Gastrocnemius medialis (tissue), 4 donors: ENCODE data around the gene GPM6B. TPM values are rescaled to one million over a fixed set of nuclear protein-coding genes. Genes with fewer than 3 reads are reported as not detected.

ENCODE experiments used
- ATAC-seq, 2 donors: fragments of 150-250 bp; one replicate each; pipeline ENCODE4 v1.9.1; 2016
- DNase-seq, 2 donors: peaks; one replicate each; pipeline ENCODE4 v3.0.0-alpha.2; 2019
- H3K27ac ChIP-seq, 4 donors: fragments of 200-600 bp; sonication (generic); 1 replicate in 1 of 4; 2 replicates in 3 of 4; pipeline ENCODE4 v1.5.1; 2016 to 2018; ENCODE audit warnings: mild to moderate bottlenecking in 2 of 4, moderate library complexity in 1 of 4
- H3K27me3 ChIP-seq, 3 donors: fragments of 200-600 bp; sonication (generic) in 2 of 3; 1 replicate in 1 of 3; 2 replicates in 2 of 3; pipeline versions ENCODE4 v1.5.1 to v1.6.0; 2016 to 2019; ENCODE audit warnings: mild to moderate bottlenecking in 1 of 3, moderate library complexity in 1 of 3
- H3K36me3 ChIP-seq, 2 donors: fragments of 200-600 bp; sonication (generic) in 1 of 2; one replicate each; pipeline ENCODE4 v1.5.1; 2017 to 2018
- H3K4me1 ChIP-seq, 2 donors: fragments of 200-600 bp; sonication (generic) in 1 of 2; one replicate each; pipeline ENCODE4 v1.5.1; 2016 to 2017; ENCODE audit warnings: mild to moderate bottlenecking in 2 of 2
- H3K4me3 ChIP-seq, 4 donors: fragments of 200-600 bp; sonication (generic) in 3 of 4; 1 replicate in 1 of 4; 2 replicates in 3 of 4; pipeline ENCODE4 v1.5.1; 2016 to 2019; ENCODE audit warnings: mild to moderate bottlenecking in 2 of 4
- H3K9me3 ChIP-seq, 3 donors: fragments of 200-600 bp; sonication (generic) in 2 of 3; 1 replicate in 1 of 3; 2 replicates in 2 of 3; pipeline ENCODE4 v1.5.1; 2016 to 2019
- CTCF ChIP-seq, 5 experiments: fragments of 450-650 bp in 3 of 5; fragments of 200-600 bp in 2 of 5; sonication (generic) in 2 of 5; IDR thresholded peaks in 4 of 5; conservative IDR thresholded peaks in 1 of 5; 1 replicate in 4 of 5; 2 replicates in 1 of 5; pipeline ENCODE4 v1.5.1; 2016 to 2019; ENCODE audit warnings: antibody characterized with exemption in 5 of 5, mild to moderate bottlenecking in 3 of 5, moderate library complexity in 3 of 5
- POLR2A ChIP-seq, 2 donors: fragments of 450-650 bp; IDR thresholded peaks; one replicate each; pipeline ENCODE4 v1.6.1; 2017; ENCODE audit warnings: antibody characterized with exemption in 2 of 2, mild to moderate bottlenecking in 2 of 2, moderate library complexity in 2 of 2
- in situ Hi-C, 4 donors: fragments of 200-750 bp; cut with MboI; loops; one replicate each; pipeline versions ENCODE4 v1.15.0 to v1.8.0; 2017; ENCODE audit warnings: low sequenced_read_pairs in 4 of 4
- intact Hi-C: fragments of 100-400 bp; cut with DNase I; formaldehyde crosslinking; loops from one replicate; pipeline ENCODE4 v1.15.1; 2023; ENCODE audit warnings: low total_unique reads
- total RNA-seq, 4 donors: library from RNA; depleted of rRNA; stranded (reverse); fragments of >200 nt; gene quantifications; one replicate each; pipeline versions ENCODE4 v1.1.0 to v1.2.3, GENCODE V29; 2016

GPM6B gene
- total RNA-seq, 4 donors from 2014 or later, result 3.1 to 6.5 (median 3.6) TPM

GRCh38 chrX:13774696-13775095 is 42.2 kb downstream of the GPM6B start:
- intact Hi-C loops (no loop called here), in situ Hi-C loops (no loop called here)

GRCh38 chrX:13770013-13770535 is 46.8 kb downstream of the GPM6B start:
- intact Hi-C loops (no loop called here), in situ Hi-C loops (no loop called here)
- H3K27me3 ChIP-seq, result no peaks in the 10 kb centered on the region
- peaks cover 0 to 31% of the 10 kb centered on the region in 2 donors for H3K36me3 ChIP-seq
- H3K27ac ChIP-seq, result no peak overlapping the region
- TF ChIP-seq CTCF (IDR thresholded peaks at IDR 0.05 in 4 of 5, conservative IDR thresholded peaks at IDR 0.05 in 1 of 5) (no peak), POLR2A (IDR thresholded peaks at IDR 0.05) (no peak)
- no peak for ATAC-seq
- no peaks in the 10 kb centered on the region for H3K9me3 ChIP-seq
- H3K4me3 ChIP-seq, result no peak overlapping the region
- H3K4me1 ChIP-seq, result no peaks in the 10 kb centered on the region
- no peak for DNase-seq

More at GRCh38 chrX:13774696-13775095, 42.2 kb downstream of the GPM6B start:
- Histone ChIP-seq H3K4me3 (no peak overlapping the region), H3K9me3 (no peaks in the 10 kb centered on the region), H3K27me3 (no peaks in the 10 kb centered on the region), H3K27ac (no peak overlapping the region), H3K4me1 (no peaks in the 10 kb centered on the region), H3K36me3 (peaks cover 0 to 19% of the 10 kb centered on the region in 2 donors)
- no peak for ATAC-seq
- no peak for DNase-seq
- TF ChIP-seq CTCF (IDR thresholded peaks at IDR 0.05 in 4 of 5, conservative IDR thresholded peaks at IDR 0.05 in 1 of 5) (no peak), POLR2A (IDR thresholded peaks at IDR 0.05) (no peak)

- in situ Hi-C loops, result loop anchor here in 2 of 4 donors (10.0 kb wide), 2 partner anchors 256 to 266 kb away; partner anchors contain the start of gene GEMIN8 (in 1 of the 2)
- no peaks in the 10 kb centered on the region for H3K27me3 ChIP-seq
- no peak overlapping the region for H3K4me3 ChIP-seq
- H3K4me1 ChIP-seq, result no peaks in the 10 kb centered on the region
- no peaks in the 10 kb centered on the region for H3K9me3 ChIP-seq
- ATAC-seq, result no peak
- H3K36me3 ChIP-seq, result peaks cover 0 to 27% of the 10 kb centered on the region in 2 donors
- intact Hi-C loops, result no loop called here
- TF ChIP-seq POLR2A (IDR thresholded peaks at IDR 0.05), result no peak
- no peak for TF ChIP-seq CTCF (IDR thresholded peaks at IDR 0.05 in 4 of 5, conservative IDR thresholded peaks at IDR 0.05 in 1 of 5)
- no peak for DNase-seq
- H3K27ac ChIP-seq, result no peak overlapping the region
Observed at GRCh38 chrX:13768939-13769338, 48.0 kb downstream of the GPM6B start.

- DNase-seq (no peak), ATAC-seq (no peak)
- peak overlapping the region; percentile 18 to 66 (median 61) for H3K27ac ChIP-seq
- H3K27me3 ChIP-seq, result no peaks in the 10 kb centered on the region
- no peaks in the 10 kb centered on the region for H3K4me1 ChIP-seq
- intact Hi-C loops, result no loop called here
- H3K36me3 ChIP-seq, result peaks cover 0 to 25% of the 10 kb centered on the region in 2 donors
- in situ Hi-C loops, result loop anchor here in 2 of 4 donors (10.0 kb wide), 2 partner anchors 260 to 270 kb away; partner anchors contain the start of gene GEMIN8 (in 1 of the 2)
- no peaks in the 10 kb centered on the region for H3K9me3 ChIP-seq
- no peak overlapping the region for H3K4me3 ChIP-seq
- TF ChIP-seq CTCF (IDR thresholded peaks at IDR 0.05 in 4 of 5, conservative IDR thresholded peaks at IDR 0.05 in 1 of 5) (peak in 1 of 5 experiments; percentile 18), POLR2A (IDR thresholded peaks at IDR 0.05) (no peak)
Observed at GRCh38 chrX:13764765-13765164, 52.1 kb downstream of the GPM6B start.
